Ovary (tissue), 9 donors: Measurements from ENCODE around the gene SPACDR. TPM values are rescaled to one million over a fixed set of nuclear protein-coding genes. Genes with fewer than 3 reads are reported as not detected.

Experiments used
- DNase-seq, 5 donors: peaks; one replicate each; pipeline ENCODE4 v3.0.0-alpha.2; 2019 to 2020
- H3K27ac ChIP-seq, 2 donors: fragments of 200-600 bp; one replicate each; pipeline versions ENCODE4 v1.5.1 to v1.8.0; 2019 to 2022
- H3K27me3 ChIP-seq: fragments of 200-600 bp; one replicate; pipeline ENCODE4 v1.8.0; 2022
- H3K36me3 ChIP-seq: fragments of 200-600 bp; sonication (generic); one replicate; pipeline ENCODE4 v1.5.1; 2019
- H3K4me1 ChIP-seq: one replicate; pipeline ENCODE4 v1.8.1; 2013; ENCODE audit warnings: mild to moderate bottlenecking, moderate library complexity; ENCODE audit not compliant: insufficient read depth
- H3K4me3 ChIP-seq: fragments of 200-600 bp; sonication (generic); one replicate; pipeline ENCODE4 v1.5.1; 2017
- H3K9me3 ChIP-seq, 2 donors: fragments of 200-600 bp in 1 of 2; sonication (generic) in 1 of 2; one replicate each; pipeline versions ENCODE4 v1.5.1 to v1.8.1; 2013 to 2019; ENCODE audit warnings: mild to moderate bottlenecking in 1 of 2, moderate library complexity in 1 of 2
- EP300 ChIP-seq: sonication (generic); formaldehyde crosslinking; IDR thresholded peaks from one replicate; pipeline ENCODE4 v1.6.1; 2017; ENCODE audit warnings: antibody characterized with exemption
- POLR2A ChIP-seq: fragments of 450-650 bp; IDR thresholded peaks from one replicate; pipeline ENCODE4 v1.6.1; 2017; ENCODE audit warnings: antibody characterized with exemption, mild to moderate bottlenecking, moderate library complexity
- WGBS, 3 donors: extraction: QIAGEN DNeasy Blood & Tissue Kit in 1 of 3; methylation state at CpG; one replicate each; pipeline versions ENCODE4 v1.1.5 to v1.1.7; 2013 to 2017; 5-methylcytosine and 5-hydroxymethylcytosine counted together
- intact Hi-C, 4 donors: fragments of 100-400 bp; cut with DNase I; formaldehyde crosslinking; loops; one replicate each; pipeline versions ENCODE4 v1.11.0 to v1.15.1; 2022 to 2023
- polyA plus RNA-seq, 2 donors: library from polyadenylated mRNA; stranded (reverse); fragments of 200-250 nt in 1 of 2; fragments of 350-450 nt in 1 of 2; fragmentation: Illumina TruSeq in 1 of 2; extraction: RNeasy Lipid Tissue Mini Kit (QIAGEN cat#74804) in 1 of 2; gene quantifications; one replicate each; pipeline ENCODE4 v1.2.3, GENCODE V29; 2013 to 2014
- total RNA-seq, 7 donors: library from RNA; depleted of rRNA in 2 of 7; stranded (reverse); fragments of >200 nt in 2 of 7; fragmentation: NEBNext Ultra II Directional in 3 of 7; extraction: Animal tissue kit (Norgen Biotek cat#: 25700) in 3 of 7; gene quantifications; one replicate each; pipeline versions ENCODE4 v1.1.0 to v1.2.4, GENCODE V29; 2016 to 2023
- TF ChIP-seq, protein P1 (sequence below), 3 donors: fragments of 450-650 bp in 2 of 3; fragments of 200-600 bp in 1 of 3; IDR thresholded peaks; one replicate each; pipeline versions ENCODE4 v1.5.1 to v1.8.0; 2016 to 2022; ENCODE audit warnings: antibody characterized with exemption in 3 of 3, mild to moderate bottlenecking in 1 of 3
- donor health status: DM: no; HTN: no; CAD: no; lungs with moderate emphysema.
- donor health status: DM: no; HTN: no; CAD: no.
- donor health status: Bipolar disorder and iron deficiency.
- donor health status: DM: yes; HTN: yes; CAD: no.
- donor health status: DM: no; HTN: no; CAD: no.
- donor health status: DM: yes; HTN: yes; CAD: no.

SPACDR gene
- total and polyA plus RNA-seq, 9 donors: 0.25 to 3.0 (median 0.78) TPM; not detected in 1

DNA sequence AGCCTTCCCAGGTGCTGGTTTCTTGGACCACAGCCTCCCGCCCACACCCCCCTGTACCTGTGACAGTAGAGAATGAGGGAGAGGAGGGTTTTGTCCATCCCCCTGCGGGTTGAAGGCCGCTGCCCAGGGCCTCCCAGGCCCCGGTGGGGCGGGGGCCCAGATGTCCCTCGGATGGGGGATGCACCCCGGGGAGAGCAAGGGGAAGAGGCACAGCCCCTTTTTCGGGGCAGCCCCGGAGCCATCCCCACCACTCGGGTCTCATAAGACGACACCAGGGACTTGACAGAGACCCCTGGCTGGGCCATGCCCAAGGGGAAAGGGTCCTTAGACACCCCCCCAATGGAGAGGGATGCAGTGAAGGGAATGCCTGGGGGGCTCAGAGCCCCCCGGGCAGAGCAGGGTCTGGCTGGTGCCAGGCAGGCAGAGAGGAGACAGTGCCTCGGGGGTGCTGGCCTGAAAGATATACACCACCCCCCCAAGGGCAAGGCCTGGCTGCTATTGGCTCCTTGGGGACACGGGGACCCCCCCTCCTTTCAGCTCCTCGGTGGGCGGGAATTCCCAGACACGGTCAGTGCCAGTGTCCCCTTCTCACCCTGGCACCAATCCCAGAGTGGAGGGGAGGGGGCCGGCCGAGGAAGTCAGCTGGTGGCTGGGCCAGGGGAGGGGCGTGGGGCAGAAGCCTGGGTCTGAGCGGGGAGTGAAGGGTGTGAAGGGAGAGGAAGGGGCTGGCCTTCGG, 3.7 kb upstream of the SPACDR start:
- 55 to 59% (median 59%) methylated on average over 19 to 22 of the region's 22 CpGs for whole genome bisulfite sequencing, 3 donors

GRCh38 chr7:100466653-100467605, 2.9 kb upstream of the SPACDR start:
- TF ChIP-seq POLR2A: no peak
- TF ChIP-seq EP300: no peak
- TF ChIP-seq, protein P1, sequence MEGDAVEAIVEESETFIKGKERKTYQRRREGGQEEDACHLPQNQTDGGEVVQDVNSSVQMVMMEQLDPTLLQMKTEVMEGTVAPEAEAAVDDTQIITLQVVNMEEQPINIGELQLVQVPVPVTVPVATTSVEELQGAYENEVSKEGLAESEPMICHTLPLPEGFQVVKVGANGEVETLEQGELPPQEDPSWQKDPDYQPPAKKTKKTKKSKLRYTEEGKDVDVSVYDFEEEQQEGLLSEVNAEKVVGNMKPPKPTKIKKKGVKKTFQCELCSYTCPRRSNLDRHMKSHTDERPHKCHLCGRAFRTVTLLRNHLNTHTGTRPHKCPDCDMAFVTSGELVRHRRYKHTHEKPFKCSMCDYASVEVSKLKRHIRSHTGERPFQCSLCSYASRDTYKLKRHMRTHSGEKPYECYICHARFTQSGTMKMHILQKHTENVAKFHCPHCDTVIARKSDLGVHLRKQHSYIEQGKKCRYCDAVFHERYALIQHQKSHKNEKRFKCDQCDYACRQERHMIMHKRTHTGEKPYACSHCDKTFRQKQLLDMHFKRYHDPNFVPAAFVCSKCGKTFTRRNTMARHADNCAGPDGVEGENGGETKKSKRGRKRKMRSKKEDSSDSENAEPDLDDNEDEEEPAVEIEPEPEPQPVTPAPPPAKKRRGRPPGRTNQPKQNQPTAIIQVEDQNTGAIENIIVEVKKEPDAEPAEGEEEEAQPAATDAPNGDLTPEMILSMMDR (IDR thresholded peaks at IDR 0.05): no peak
- H3K9me3 ChIP-seq: no peaks in the 10 kb centered on the region
- no peaks in the 10 kb centered on the region for H3K36me3 ChIP-seq
- DNase-seq: no peak
- H3K4me1 ChIP-seq: peaks cover 7% of the 10 kb centered on the region
- intact Hi-C loops: loop anchor here in 3 of 4 donors (5.0 to 10.0 kb wide), 4 partner anchors 95 to 258 kb away; partner anchors contain the start of genes EPO (in 2 of the 3) and GIGYF1 (in 2 of the 3)
- no peaks in the 10 kb centered on the region for H3K27me3 ChIP-seq
- H3K27ac ChIP-seq: peak overlapping the region in 1 of 2 donors; percentile 1
- no peak overlapping the region for H3K4me3 ChIP-seq
- WGBS, 3 donors: 67 to 72% (median 71%) methylated on average over 32 of the region's 32 CpGs

More for the DNA sequence above, 3.7 kb upstream of the SPACDR start:
- Histone ChIP-seq H3K27me3 (no peaks in the 10 kb centered on the region), H3K27ac (peak overlapping the region in 1 of 2 donors; percentile 28), H3K4me1 (peaks cover 7% of the 10 kb centered on the region), H3K4me3 (no peak overlapping the region), H3K9me3 (no peaks in the 10 kb centered on the region), H3K36me3 (no peaks in the 10 kb centered on the region)
- intact Hi-C loops: loop anchor here in 3 of 4 donors (2.0 to 10.0 kb wide), 5 partner anchors 94 to 257 kb away; partner anchors contain the start of genes EPO (in 2 of the 3) and GIGYF1 (in 2 of the 3)
- no peak for DNase-seq
- TF ChIP-seq, protein P1 (IDR thresholded peaks at IDR 0.05): no peak
- TF ChIP-seq EP300: no peak
- TF ChIP-seq POLR2A: no peak

- no peaks in the 10 kb centered on the region for H3K9me3 ChIP-seq
- intact Hi-C loops: loop anchor here in 3 of 4 donors (5.0 to 10.0 kb wide), 4 partner anchors 96 to 259 kb away; partner anchors contain the start of genes EPO (in 2 of the 3) and GIGYF1 (in 2 of the 3)
Observed at GRCh38 chr7:100465702-100466311, 1.7 kb upstream of the SPACDR start.

More at GRCh38 chr7:100465702-100466311, 1.7 kb upstream of the SPACDR start:
- WGBS, 3 donors: 6 to 11% (median 10%) methylated on average over 11 to 17 of the region's 17 CpGs
- H3K36me3 ChIP-seq: no peaks in the 10 kb centered on the region
- H3K4me1 ChIP-seq: peaks cover 7% of the 10 kb centered on the region
- no peak for TF ChIP-seq POLR2A
- TF ChIP-seq, protein P1 (IDR thresholded peaks at IDR 0.05): peak; percentile 49 to 65 (median 54)
- DNase-seq: peak; percentile 78 to 88 (median 82)
- H3K27ac ChIP-seq: peak overlapping the region; percentile 1 to 64
- no peaks in the 10 kb centered on the region for H3K27me3 ChIP-seq
- H3K4me3 ChIP-seq: no peak overlapping the region
